Erythroblast (primary cell): Measurements from ENCODE around the gene ZNF248.
"Not testable (repeated sequence)": the region's sequence is repeated elsewhere in the genome, so short reads cannot be mapped to it uniquely, and the experiment has no call there.

Experiments used
- DNase-seq, 2 experiments: peaks; one replicate each; lab custom pipeline; 2025; lab: John Stamatoyannopoulos, UW
- GATA1 ChIP-seq: IDR thresholded peaks from 2 replicates; pipeline ENCODE4 v1.6.1; 2011; ENCODE audit warnings: low read depth, mild to moderate bottlenecking, control low read depth, low read length, moderate library complexity
- POLR2A ChIP-seq: IDR thresholded peaks from 2 replicates; pipeline ENCODE4 v1.6.1; 2011; ENCODE audit warnings: mild to moderate bottlenecking, low read length

Gene ZNF248

DNA sequence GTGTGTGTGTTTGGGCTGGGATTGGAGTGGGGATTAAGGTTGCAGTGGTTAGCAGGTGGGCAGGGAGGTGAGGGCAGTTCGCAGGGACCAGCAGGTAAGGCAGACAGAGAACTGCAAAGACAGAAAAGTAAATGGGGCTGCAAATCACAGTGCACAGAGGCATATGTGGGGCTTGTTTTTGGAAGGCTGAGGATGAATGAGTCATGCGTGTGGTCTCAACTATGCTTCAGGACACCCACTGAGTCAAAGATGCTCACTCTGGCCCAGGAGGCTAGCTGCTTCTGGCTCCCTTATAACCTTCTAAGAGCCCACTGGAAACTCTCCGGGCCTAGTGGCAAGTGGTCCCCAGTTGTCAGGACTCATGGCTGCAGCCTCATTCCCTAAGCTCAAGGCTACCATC, 118.2 kb downstream of the ZNF248 start:
- DNase-seq = no peak
- TF ChIP-seq GATA1 = no peak
- TF ChIP-seq POLR2A = no peak

DNA sequence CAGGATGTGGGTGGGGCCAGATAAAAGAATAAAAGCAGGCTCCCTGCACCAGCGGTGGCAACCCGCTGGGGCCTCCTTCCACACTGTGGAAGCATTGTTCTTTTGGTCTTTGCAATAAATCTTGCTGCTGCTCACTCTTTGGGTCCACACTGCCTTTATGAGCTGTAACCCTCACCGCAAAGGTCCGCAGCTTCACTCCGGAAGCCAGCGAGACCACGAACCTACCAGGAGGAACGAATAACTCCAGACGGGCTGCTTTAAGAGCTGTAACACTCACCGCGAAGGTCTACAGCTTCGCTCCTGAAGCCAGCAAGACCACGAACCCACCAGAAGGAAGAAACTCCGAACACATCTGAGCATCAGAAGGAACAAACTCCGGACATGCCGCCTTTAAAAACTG, 119.2 kb downstream of the ZNF248 start:
- not testable (repeated sequence) for DNase-seq

DNA sequence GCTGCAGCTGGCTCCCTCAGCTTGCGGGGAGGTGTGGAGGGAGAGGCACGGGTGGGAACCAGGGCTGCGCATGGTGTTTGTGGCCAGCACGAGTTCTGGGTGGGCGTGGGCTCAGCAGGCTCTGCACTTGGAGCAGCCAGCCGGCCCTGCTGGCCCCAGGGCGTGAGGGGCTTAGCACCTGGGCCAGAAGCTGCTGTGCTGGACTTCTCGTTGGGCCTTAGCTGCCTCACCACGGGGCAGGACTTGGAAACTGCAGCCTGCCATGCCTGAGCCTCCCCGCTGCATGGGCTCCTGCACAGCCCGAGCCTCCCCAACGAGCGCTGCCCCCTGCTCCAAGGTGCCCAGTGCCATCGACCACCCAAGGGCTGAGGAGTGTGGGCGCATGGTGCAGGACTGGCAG, 120.1 kb downstream of the ZNF248 start:
- no peak for DNase-seq
- no peak for TF ChIP-seq GATA1
- TF ChIP-seq POLR2A = no peak

DNA sequence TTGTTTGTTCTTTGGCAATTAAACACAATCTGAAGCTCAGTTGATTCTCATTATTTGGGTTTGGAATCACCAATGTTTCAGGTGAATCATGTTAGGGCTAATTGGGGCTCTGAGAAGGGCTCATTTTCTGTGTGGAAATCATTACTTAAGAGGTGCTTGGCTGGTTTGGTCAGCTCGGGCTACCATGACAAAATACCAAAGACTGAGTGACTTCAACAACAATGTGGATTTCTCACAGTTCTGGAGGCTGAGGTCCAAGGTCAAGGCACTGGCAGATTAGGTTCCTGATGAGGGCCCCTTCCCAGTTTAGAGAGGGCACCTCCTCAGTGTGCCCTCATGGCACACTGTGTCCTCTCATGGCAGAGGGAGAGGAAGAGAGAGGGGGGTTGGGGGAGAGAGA, 121.3 kb downstream of the ZNF248 start:
- no peak for DNase-seq
- no peak for TF ChIP-seq GATA1
- TF ChIP-seq POLR2A = no peak

DNA sequence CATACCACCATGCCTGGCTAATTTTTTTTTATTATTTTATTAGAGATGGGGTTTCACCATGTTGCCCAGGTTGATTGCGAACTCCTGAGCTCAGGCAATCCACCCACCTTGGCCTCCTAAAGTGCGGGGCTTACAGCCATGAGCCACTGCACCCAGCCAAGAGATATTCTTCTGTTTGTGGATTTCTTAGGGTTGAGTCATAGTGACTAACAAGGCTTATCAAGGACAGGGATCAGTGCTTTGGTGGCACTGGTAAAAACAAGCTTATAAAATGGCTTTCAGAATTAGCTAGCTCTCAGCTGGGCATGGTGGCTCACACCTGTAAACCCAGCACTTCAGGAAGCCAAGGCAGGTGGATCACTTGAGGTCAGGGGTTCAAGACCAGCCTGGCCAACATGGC, 122.4 kb downstream of the ZNF248 start:
- DNase-seq = no peak

More for the DNA sequence above, 122.4 kb downstream of the ZNF248 start:
- TF ChIP-seq POLR2A (no peak), GATA1 (no peak)
